SU-DHL-6 (cell line): ENCODE measurements around the gene ATIC.
A peak's percentile ranks its signal among the peaks of the same experiment; 100 is the strongest.

Experiments used
- H2AFZ ChIP-seq: fragments of 200-600 bp; sonication (generic); 2 replicates; pipeline ENCODE4 v1.6.1; 2014; ENCODE audit warnings: low read depth, mild to moderate bottlenecking, moderate library complexity, mixed read lengths, antibody characterized with exemption, low read length; ENCODE audit not compliant: severe bottlenecking
- H3F3A ChIP-seq: fragments of 200-600 bp; shearing (Covaris generic); 2 replicates; pipeline ENCODE4 v1.6.0; 2016; ENCODE audit warnings: antibody characterized with exemption, mild to moderate bottlenecking; ENCODE audit not compliant: insufficient read depth
- H3K27ac ChIP-seq: fragments of 200-600 bp; sonication (generic); 2 replicates; pipeline ENCODE4 v1.5.1; 2016; ENCODE audit warnings: low read depth, mild to moderate bottlenecking, low read length, moderate library complexity, mixed read lengths
- H3K27me3 ChIP-seq: fragments of 200-600 bp; sonication (generic), shearing (Covaris generic); 2 replicates; pipeline ENCODE4 v1.6.0; 2014; ENCODE audit warnings: mild to moderate bottlenecking, low read length
- H3K36me3 ChIP-seq: fragments of 200-600 bp; sonication (generic); 2 replicates; pipeline ENCODE4 v1.6.1; 2014; ENCODE audit warnings: mild to moderate bottlenecking, low read length, mixed read lengths
- H3K4me2 ChIP-seq: fragments of 300-600, 200-600 bp; shearing (Covaris generic), sonication (generic); 2 replicates; pipeline ENCODE4 v1.6.0; 2014; ENCODE audit warnings: low read length, low read depth, mild to moderate bottlenecking; ENCODE audit not compliant: poor library complexity, severe bottlenecking
- H3K4me3 ChIP-seq: fragments of 200-600 bp; sonication (generic); 2 replicates; pipeline ENCODE4 v1.5.1; 2014; ENCODE audit warnings: antibody characterized with exemption, low read length, mild to moderate bottlenecking, mixed read lengths; ENCODE audit not compliant: insufficient read depth, poor library complexity, severe bottlenecking
- H3K79me2 ChIP-seq: fragments of 200-600 bp; sonication (generic); 2 replicates; pipeline ENCODE4 v1.6.1; 2014; ENCODE audit warnings: mild to moderate bottlenecking, low read length, moderate library complexity; ENCODE audit not compliant: insufficient read depth
- H3K9ac ChIP-seq: fragments of 200-600 bp; sonication (generic); 2 replicates; pipeline ENCODE4 v1.7.0; 2014; ENCODE audit warnings: mild to moderate bottlenecking, low read length
- H3K9me2 ChIP-seq: fragments of 200-600 bp; sonication (generic); replicated peaks from 2 replicates; pipeline ENCODE4 v1.6.1; 2014; ENCODE audit warnings: low read length; ENCODE audit not compliant: insufficient read depth
- H3K9me3 ChIP-seq: fragments of 200-600 bp; sonication (generic); 2 replicates; pipeline ENCODE4 v1.6.1; 2014; ENCODE audit warnings: low read length, mixed read lengths; ENCODE audit not compliant: insufficient read depth
- H4K20me1 ChIP-seq: fragments of 200-600 bp; sonication (generic); 2 replicates; pipeline ENCODE4 v1.6.1; 2014; ENCODE audit warnings: low read depth, mild to moderate bottlenecking, antibody characterized with exemption, low read length, moderate library complexity, mixed read lengths
- CTCF ChIP-seq: fragments of 200-600 bp; sonication (generic); IDR thresholded peaks from one replicate; pipeline ENCODE4 v1.5.1; 2017; ENCODE audit warnings: antibody characterized with exemption, mild to moderate bottlenecking, low read length, moderate library complexity; ENCODE audit not compliant: insufficient read depth, poor library complexity, severe bottlenecking
- EZH2phosphoT487 ChIP-seq: fragments of 200-600 bp; sonication (generic), shearing (Covaris generic); conservative IDR thresholded peaks from 2 replicates; pipeline ENCODE4 v1.6.1; 2018; ENCODE audit warnings: mild to moderate bottlenecking, antibody characterized with exemption, low read length, moderate library complexity, mixed read lengths

Gene ATIC

GRCh38 chr2:215264374-215264773 is 47.5 kb upstream of the ATIC start:
- Histone ChIP-seq H3F3A (no peaks in the 10 kb centered on the region), H3K79me2 (no peaks in the 10 kb centered on the region), H3K36me3 (no peaks in the 10 kb centered on the region), H3K4me2 (no peak overlapping the region), H3K27me3 (no peaks in the 10 kb centered on the region), H3K9me2 (no peaks in the 10 kb centered on the region), H2AFZ (no peak overlapping the region), H3K9me3 (no peaks in the 10 kb centered on the region), H3K27ac (no peak overlapping the region), H3K4me3 (no peak overlapping the region), H3K9ac (no peak overlapping the region), H4K20me1 (no peaks in the 10 kb centered on the region)
- TF ChIP-seq EZH2phosphoT487 = no peak
- TF ChIP-seq CTCF = no peak

GRCh38 chr2:215269397-215270117 is 42.3 kb upstream of the ATIC start:
- H3K9me3 ChIP-seq = no peaks in the 10 kb centered on the region
- no peak overlapping the region for H3K9ac ChIP-seq
- no peak overlapping the region for H2AFZ ChIP-seq
- no peak overlapping the region for H3K27ac ChIP-seq
- no peaks in the 10 kb centered on the region for H3F3A ChIP-seq
- no peaks in the 10 kb centered on the region for H3K36me3 ChIP-seq
- H3K4me2 ChIP-seq = no peak overlapping the region
- H3K27me3 ChIP-seq = no peaks in the 10 kb centered on the region
- no peaks in the 10 kb centered on the region for H3K79me2 ChIP-seq
- H4K20me1 ChIP-seq = no peaks in the 10 kb centered on the region
- TF ChIP-seq CTCF (peak; percentile 69), EZH2phosphoT487 (no peak)
- H3K4me3 ChIP-seq = no peak overlapping the region
- H3K9me2 ChIP-seq = no peaks in the 10 kb centered on the region

GRCh38 chr2:215270118-215270451 is 41.8 kb upstream of the ATIC start:
- Histone ChIP-seq H3K4me2 (no peak overlapping the region), H3K9ac (no peak overlapping the region), H3K79me2 (no peaks in the 10 kb centered on the region), H3F3A (no peaks in the 10 kb centered on the region), H3K4me3 (no peak overlapping the region), H3K9me3 (no peaks in the 10 kb centered on the region), H2AFZ (no peak overlapping the region), H3K27me3 (no peaks in the 10 kb centered on the region), H3K36me3 (no peaks in the 10 kb centered on the region), H3K27ac (no peak overlapping the region), H3K9me2 (no peaks in the 10 kb centered on the region), H4K20me1 (no peaks in the 10 kb centered on the region)
- TF ChIP-seq CTCF (no peak), EZH2phosphoT487 (no peak)
